Activated CD8-positive, alpha-beta memory T cell treated with anti-CD3 and anti-CD28 coated beads for 36 hours (primary cell): Measurements from ENCODE around the gene DHCR24. TPM values are rescaled to one million over a fixed set of nuclear protein-coding genes. Genes with fewer than 3 reads are reported as not detected.

Source experiments
- total RNA-seq, 2 experiments: library from RNA; stranded (reverse); gene quantifications; one replicate each; pipeline ENCODE4 v1.2.3, GENCODE V29; 2021

DHCR24 gene
- total RNA-seq, 2 experiments from 2014 or later: 89.0 to 89.3 TPM

Other genes with a start within 250 kb of the DHCR24 start
- not detected for gene MROH7, start 245.4 kb downstream of the DHCR24 start, total RNA-seq
- 10 to 100 TPM; 43.0 to 45.3 TPM for gene TTC4, start 171.3 kb downstream of the DHCR24 start, total RNA-seq
- 1 to 10 TPM; 8.4 to 8.5 TPM for gene PARS2, start 122.7 kb downstream of the DHCR24 start, total RNA-seq
- 1 to 10 TPM; 1.6 to 2.1 TPM for gene TTC22, start 85.9 kb downstream of the DHCR24 start, total RNA-seq
- gene TMEM61, start 93.4 kb upstream of the DHCR24 start, total RNA-seq: not detected
- gene BSND, start 111.7 kb upstream of the DHCR24 start, total RNA-seq: not detected
- not detected for gene PCSK9, start 152.4 kb upstream of the DHCR24 start, total RNA-seq